HG02678 (cell line): Measurements from ENCODE around the gene KCND3.

Experiments used
- ATAC-seq: cut with Tn5 transposase; IDR thresholded peaks from one replicate; pipeline ENCODE4 v1.9.1; 2021; ENCODE audit warnings: mild to moderate bottlenecking, moderate library complexity; ENCODE audit not compliant: unreplicated experiment

The KCND3 gene

GRCh38 chr1:111733992-111734341 lies 255.5 kb downstream of the KCND3 start:
- ATAC-seq, result no peak

- no peak for ATAC-seq
Observed at GRCh38 chr1:111733183-111733991, 256.1 kb downstream of the KCND3 start.

- no peak for ATAC-seq
Observed at GRCh38 chr1:111732718-111733117, 256.8 kb downstream of the KCND3 start.

- no peak for ATAC-seq
Observed at GRCh38 chr1:111731956-111732355, 257.5 kb downstream of the KCND3 start.

- ATAC-seq, result no peak
Observed at GRCh38 chr1:111730706-111731105, 258.8 kb downstream of the KCND3 start.

GRCh38 chr1:111729946-111730681 lies 259.4 kb downstream of the KCND3 start:
- ATAC-seq, result no peak

GRCh38 chr1:111729271-111729921 lies 260.1 kb downstream of the KCND3 start:
- no peak for ATAC-seq

GRCh38 chr1:111727056-111727455 lies 262.4 kb downstream of the KCND3 start:
- no peak for ATAC-seq

- ATAC-seq, result no peak
Observed at GRCh38 chr1:111725192-111725591, 264.3 kb downstream of the KCND3 start.

- no peak for ATAC-seq
Observed at GRCh38 chr1:111723871-111724270, 265.6 kb downstream of the KCND3 start.

GRCh38 chr1:111723091-111723806 lies 266.2 kb downstream of the KCND3 start:
- no peak for ATAC-seq

- ATAC-seq, result no peak
Observed at GRCh38 chr1:111720977-111721786, 268.3 kb downstream of the KCND3 start.
